Activated CD8-positive, alpha-beta memory T cell treated with anti-CD3 and anti-CD28 coated beads for 48 hours (primary cell): ENCODE measurements around the gene LDLRAD2.
A peak's percentile ranks its signal among the peaks of the same experiment; 100 is the strongest.
"Not testable (repeated sequence)": the region's sequence is repeated elsewhere in the genome, so short reads cannot be mapped to it uniquely, and the experiment has no call there.

Experiments
- DNase-seq, 3 experiments: peaks; one replicate each; pipeline ENCODE4 v3.0.0-alpha.2; 2020; ENCODE audit warnings: low read depth in 2 of 3, low spot score in 2 of 3

The LDLRAD2 gene, protein sequence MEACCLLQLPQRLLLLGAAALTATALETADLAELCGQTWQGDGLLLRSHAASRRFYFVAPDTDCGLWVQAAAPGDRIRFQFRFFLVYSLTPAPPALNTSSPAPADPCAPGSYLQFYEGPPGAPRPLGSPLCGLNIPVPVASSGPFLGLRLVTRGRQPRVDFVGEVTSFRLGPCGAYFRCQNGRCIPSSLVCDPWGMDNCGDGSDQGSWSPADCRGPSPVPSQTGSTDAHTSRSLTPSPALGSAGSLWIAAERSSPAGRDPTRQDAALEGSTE

DNA sequence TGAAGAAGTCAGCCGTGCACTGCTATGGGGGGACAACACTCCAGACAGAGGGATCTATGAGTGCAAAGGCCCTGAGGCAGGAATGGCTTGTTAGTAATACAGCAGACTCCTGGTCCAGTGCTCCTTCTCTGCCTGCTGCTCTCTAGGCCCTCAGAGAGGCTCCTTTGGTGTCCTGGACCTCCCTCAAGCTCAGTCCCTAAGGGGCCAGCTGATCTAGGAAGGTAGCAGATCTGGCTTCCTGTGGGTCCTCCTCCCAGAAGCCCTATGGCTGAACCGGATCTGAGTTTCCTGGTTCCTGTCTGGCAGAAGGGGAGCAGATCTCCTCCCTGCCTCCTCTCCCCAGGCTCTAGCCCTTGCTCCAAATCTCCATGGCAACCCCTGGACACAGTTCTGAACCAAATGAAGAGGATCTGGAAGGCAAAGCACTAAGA is at the start of gene LDLRAD2:
TSS of gene LDLRAD2 (plus strand) at position 391 of the 431 bp plus-strand sequence. CDS start 187 bp downstream, outside the sequence.
- DNase-seq, result no peak

DNA sequence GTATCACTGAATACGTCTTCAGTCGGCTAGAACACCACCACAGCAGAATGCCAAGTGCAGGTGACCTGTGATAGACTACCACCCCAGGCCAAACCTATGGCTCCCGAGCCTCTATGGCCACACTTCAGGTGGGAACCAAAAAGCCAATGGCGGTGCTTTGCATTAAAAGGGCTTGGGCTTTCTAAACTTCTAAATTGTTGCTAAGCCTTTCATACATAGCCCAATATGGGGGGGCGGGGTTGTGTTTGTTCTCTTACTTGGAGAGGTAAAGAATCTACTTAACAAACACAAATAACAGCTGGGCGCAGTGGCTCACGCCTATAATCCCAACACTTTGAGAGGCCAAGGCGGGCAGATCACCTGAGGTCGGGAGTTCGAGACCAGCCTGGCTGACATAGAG is 48.8 kb upstream of the LDLRAD2 start:
- no peak for DNase-seq

DNA sequence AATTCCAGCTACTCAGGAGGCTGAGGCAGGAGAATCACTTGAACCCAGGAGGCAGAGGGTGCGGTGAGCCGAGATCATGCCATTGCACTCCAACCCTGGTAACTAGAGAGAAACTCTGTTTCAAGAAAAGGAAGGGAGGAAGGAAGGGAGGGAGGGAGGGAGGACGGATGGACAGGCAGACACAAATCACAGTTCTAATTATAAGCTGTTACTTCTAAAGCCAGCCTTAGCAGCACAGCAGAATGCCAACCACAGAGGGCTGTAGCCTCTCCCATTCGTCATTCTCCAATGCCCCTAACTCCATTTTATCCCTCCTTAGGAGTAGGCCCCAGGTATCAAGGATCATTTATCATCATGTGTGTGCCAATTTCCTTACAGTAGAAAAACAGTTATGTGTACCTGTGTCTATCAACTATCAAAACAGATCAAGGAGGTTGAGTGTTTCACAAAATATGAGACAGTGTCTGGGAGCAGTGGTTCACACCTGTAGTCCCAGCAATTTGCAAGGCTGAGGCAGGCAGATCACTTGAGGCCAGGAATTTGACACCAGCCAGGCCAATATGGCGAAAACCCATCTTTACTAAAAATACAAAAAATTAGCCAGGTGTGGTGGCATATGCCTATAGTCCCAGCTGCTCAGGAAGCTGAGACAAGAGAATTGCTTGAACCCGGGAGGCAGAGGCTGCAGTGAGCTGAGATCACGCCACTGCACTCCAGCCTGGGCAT is 48.2 kb upstream of the LDLRAD2 start:
- no peak for DNase-seq

DNA sequence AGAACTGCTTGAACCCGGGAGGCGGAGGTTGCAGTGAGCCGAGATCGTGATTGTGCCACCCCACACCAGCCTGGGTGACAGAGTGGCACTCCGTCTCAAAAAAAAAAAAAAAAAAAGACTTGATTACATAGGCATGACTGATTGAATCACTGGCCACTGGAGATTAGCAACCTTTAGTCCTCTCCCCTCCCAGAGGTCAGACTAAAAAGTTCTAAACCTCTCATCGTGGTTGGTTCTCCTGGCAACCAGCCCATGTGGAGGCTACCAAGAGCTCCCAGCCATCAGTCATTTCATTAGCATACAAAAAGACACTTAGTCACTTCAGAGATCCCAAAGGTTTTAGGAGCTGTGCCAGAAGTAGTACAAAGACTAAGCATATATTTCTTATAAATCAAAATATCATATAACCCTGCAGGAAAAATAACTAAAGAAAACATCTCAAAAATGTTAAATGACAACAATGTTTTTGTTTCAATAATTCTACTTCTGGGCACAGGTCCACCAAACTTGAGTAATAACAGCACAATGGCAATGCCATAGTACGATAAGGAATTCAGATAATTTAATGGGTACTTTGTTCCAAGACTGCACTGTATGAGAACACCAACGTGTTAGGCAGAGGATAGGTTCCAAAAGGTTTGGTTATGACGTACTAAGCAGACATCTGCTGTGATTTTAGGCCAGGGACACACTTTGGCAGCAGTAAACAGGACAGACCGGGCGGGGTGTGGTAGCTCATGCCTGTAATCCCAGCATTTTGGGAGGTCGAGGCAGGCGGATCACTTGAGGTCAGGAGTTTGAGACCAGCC is 47.2 kb upstream of the LDLRAD2 start:
- DNase-seq, result no peak

DNA sequence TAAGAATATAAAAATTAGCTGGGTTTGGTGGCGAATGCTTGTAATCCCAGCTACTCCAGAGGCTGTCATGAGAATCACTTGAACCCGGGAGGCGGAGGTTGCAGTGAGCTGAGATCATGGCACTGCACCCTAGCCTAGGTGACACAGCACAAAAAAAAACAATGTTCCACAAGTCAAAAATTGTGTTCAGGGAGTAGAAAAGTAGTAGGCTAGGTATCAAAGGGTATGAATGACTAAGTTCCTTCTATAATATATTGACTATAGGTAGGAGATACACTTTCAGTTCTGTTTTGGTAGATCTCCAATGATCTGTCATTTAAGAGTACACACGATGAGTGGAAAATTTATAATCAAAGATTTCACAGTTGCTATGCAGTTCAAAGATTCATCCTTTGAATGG is 45.9 kb upstream of the LDLRAD2 start:
- DNase-seq, result no peak

DNA sequence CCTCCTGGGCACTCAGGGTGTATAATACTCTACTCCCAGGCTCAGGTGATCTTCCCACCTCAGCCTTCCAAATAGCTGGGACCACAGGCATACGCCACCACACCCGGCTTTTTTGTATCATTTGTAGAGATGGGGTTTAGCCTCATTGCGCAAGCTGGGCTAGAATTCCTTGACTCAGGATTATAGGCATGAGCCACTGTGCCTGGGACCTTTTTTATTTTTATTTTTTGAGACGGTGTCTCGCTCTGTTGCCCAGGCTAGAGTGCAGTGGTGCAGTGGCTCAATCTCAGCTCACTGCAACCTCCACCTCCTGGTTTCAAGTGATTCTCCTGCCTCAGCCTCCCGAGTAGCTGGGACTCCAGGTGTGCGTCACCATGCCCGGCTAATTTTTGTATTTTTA is 45.0 kb upstream of the LDLRAD2 start:
- not testable (repeated sequence) for DNase-seq

DNA sequence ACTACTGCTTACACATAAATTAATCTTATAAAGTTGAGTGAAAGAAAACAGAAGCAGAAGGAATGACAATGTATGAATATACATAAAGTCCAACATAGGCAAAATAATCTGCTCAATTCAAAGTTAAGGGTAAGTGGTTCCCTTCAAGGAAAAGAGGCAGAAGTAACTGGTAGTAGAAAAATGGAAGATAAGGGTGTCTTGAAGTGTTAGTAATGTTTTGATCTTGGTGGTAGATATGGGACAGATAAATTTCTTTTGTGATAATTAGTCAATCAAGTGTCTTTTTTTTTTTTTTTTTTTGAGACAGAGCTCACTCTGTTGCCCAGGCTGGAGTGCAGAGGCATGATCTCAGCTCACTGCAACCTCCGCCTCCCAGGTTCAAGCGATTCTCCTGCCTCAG is 41.9 kb upstream of the LDLRAD2 start:
- DNase-seq, result no peak

DNA sequence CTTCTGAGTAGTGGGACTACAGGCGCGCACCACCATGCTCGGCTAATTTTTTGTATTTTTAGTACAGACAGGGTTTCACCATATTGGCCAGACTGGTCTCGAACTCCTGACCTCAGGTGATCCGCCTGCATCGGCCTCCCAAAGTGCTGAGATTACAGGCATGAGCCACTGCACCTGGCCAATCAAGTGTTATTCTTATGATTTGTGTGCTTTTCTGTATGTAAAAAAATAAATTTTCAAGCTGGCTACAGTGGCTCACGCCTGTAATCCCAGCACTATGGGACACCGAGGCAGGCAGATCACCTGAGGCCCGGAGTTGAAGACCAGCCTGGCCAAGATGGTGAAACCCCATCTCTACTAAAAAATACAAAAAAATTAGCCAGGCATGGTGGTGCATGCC is 41.5 kb upstream of the LDLRAD2 start:
- DNase-seq, result not testable (repeated sequence)

DNA sequence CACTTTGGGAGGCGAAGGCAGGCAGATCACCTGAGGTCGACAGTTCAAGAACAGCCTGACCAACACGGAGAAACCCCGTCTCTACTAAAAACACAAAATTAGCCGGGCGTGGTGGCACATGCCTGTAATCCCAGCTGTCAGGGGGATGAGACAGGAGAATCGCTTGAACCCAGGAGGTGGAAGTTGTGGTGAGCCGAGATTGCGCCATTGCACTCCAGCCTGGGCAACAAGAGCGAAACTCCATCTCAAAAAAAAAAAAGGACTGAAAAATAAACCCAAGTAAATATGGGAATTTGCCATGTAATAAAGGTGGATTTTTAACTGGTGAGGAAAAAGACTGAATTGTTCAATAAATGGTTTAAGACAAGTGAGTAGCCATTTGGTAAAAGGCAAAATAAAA is 40.4 kb upstream of the LDLRAD2 start:
- not testable (repeated sequence) for DNase-seq

DNA sequence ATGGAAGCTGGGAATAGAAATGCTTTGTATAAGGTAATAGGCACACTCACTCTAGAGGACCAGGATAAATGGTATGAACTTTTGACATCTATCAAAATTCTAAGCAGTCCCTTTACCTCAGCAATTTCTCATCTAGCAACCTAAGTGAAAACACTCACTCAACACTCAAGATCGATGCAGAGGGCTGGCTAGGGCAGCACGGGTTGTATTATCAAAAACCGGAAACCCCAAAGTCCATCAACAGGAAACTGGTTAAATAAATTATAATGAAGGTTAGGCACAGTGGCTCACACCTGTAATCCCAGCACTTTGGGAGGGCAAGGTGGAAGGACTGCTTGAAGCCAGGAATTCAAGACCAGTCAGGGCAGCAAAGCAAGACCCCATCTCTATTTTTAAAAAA is 38.5 kb upstream of the LDLRAD2 start:
- no peak for DNase-seq

DNA sequence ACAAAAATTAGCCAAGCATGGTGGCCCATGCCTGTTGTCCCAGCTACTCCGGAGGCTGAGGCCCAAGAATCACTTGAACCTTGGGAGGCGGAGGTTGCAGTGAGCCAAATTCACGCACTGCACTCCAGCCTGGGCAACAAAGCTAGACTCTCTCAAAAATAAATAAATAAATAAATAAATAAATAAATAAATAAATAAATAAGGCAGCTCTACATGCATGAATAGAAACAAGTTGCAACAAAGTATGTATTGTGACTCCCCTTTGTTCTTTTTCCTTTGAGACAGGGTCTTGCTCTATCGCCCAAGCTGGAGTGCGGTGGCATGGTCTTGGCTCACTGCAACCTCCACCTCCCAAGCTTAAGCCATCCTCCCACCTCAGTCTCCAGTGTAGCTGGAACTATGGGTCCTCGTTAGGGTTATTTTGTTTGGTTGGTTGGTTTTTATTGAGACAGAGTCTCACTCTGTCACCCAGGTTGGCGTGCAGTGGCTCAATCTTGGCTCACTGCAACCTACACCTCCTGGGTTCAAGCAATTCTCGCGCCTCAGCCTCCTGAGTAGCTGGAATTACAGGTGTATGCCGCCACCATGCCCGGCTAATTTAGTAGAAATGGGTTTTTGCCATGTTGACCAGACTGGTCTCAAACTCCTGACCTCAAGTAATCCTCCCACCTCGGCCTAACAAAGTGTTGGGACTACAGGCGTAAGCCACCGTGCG is 37.1 kb upstream of the LDLRAD2 start:
- DNase-seq, result no peak

DNA sequence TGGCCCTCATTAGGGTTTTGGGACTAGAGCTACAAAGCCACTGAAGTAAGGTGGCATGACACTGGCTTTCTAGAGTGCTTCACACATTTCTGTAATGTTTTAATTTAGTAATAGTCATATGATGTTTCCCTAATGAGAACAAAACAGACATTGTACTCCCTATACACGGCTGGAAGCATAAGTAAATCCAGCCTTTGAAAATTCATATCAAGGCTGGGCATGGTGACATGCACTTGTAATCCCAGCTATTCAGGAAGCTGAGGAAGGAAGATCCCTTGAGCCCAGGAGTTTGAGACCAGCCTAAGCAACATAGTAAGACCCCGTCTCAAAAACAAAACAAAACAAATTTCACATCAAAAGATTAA is 36.5 kb upstream of the LDLRAD2 start:
- DNase-seq, result no peak

DNA sequence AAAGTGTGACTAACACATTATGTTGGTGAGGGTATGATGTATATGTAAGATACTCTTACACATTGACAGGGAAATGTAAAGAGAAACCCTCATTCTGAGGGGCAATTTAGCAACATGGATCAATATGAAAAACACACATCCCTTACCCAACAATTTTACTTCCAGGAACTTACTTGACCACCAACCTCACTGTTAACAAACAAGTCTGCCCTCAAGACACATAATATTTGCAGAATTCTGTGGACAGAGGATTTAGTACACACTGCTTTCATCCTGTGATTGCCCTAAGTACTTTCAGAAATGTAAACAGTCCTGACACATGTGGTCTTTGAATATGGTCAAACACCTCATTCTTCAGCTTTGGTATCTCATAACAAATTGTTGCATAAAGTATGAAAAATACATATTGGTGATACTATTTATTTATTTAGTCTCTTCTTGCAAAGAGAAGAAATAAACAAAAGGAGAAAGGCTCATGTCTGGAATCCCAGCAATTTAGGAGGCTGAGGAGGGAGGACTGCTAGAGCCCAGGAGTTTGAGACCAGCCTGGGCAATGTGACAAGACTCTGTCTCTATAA is 36.0 kb upstream of the LDLRAD2 start:
- DNase-seq, result no peak

DNA sequence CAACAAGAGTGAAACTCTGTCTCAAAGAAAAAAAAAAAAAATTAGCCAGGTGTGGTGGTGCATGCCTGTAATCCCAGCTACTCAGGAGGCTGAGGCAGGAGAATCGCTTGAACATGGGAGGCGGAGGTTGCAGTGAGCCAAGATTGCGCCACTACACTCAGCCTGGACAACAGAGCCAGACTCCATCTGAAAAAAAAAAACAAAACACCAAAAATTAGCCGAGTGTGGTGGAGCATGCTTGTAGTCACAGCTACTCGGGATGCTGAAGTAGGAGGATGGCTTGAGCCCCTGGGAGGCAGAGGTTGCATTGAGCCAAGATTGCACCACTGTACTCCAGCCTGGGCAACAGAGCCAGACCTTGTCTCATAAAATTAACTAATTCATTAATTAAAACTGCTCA is 35.1 kb upstream of the LDLRAD2 start:
- DNase-seq, result not testable (repeated sequence)

DNA sequence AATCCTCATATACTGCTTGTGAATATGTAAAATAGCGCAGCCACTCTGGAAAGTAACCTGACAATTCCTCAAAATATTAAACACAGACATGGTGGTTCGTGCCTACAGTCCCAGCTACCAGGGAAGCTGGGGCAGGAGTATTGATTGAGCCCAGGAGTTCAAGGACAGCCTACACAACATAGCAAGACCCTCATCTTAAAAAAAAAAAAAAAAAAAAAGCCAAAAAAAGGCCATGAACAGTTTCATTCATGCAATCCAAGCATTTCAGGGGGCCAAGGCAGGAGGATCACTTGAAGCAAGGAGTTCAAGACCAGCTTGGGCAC is 33.7 kb upstream of the LDLRAD2 start:
- no peak for DNase-seq

DNA sequence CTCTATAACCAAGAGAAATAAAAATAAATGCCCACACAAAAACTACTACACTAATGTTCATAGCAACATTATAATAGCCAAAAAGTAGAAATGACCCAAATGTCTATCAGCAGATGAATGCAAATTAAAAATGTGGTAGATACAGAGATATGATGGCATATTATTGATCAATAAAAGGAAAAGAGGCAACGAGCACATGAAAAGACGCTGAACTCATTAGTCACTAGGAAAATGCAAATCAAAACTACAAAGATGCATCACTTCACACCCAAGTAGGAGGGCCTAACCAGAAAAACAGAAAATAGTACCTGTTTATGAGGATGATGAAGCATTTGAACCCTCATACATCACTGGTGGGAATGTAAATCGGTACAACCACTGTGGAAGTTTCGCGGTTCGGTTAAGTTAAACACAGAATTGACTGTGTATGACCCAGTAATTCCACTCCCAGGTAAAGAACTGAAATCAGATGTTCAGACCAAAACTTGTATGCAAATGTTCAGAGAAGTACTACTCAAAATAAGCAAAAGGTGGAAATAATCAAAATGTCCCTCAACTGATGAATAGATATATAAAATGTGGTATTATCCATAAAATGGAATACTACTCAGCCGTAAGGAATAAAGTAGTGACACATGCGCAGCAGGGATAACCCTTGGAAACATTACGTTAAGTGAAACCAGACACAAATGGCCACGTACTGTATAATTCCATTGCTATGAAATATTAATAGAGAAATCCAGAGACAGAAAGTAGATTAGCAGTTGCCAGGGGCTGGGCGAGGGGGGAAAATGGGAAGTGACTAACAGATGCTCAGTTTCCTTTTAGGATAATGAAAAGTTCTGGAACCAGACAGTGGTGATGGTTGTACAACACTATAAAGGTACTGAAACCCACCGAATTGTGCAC is 32.2 kb upstream of the LDLRAD2 start:
- DNase-seq, result no peak

DNA sequence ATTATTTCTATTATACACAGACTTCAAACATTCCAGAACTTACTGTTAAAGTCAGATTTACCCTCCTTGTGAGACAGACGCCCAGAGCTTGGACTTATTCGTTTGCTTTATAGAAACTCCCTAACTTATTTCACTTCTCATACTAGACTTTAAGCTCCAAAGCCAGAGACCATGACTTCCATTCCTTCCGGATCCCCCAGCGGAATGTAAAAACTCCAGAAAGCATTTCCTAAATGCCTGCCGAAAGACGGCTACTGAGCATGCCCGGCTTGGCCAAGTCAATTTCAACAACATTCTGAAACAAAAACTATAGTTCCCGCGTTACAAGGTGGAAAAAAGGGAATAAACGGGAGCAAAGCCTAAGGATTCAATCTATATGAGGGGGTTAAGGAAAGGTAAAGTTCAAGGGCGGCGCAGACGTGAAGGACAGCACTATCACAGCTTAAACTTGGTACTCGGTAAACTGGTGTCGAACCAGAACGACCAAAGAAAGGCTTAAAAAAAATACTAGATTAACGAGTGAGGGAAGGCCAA is 30.2 kb upstream of the LDLRAD2 start:
- no peak for DNase-seq

DNA sequence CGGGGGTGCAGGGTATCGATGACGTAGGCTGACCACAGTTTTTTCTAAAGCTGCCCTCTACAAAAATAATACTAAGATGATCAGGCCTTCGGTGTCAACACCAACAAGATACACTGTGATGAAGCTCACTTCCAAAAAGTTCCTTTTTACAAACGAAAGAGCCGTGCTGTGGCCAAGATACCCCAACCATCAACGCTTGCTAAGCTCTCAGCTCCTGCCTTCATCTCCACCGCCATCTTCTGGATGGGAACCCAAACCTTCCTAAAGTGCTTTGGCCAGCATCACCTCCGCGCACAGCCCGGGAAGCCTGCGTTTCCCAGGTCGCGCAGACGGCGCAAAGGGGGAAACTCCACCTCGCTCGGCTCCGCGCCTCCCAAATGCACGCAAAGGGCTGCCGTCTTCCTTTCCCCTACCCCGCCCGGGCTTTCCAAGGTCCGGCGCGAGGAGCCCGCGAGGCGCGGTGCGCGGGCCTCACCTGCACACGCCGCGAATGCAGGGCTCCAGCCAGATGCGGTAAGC is 29.7 kb upstream of the LDLRAD2 start:
- peak in 2 of 3 experiments; percentile 23 to 24 for DNase-seq

DNA sequence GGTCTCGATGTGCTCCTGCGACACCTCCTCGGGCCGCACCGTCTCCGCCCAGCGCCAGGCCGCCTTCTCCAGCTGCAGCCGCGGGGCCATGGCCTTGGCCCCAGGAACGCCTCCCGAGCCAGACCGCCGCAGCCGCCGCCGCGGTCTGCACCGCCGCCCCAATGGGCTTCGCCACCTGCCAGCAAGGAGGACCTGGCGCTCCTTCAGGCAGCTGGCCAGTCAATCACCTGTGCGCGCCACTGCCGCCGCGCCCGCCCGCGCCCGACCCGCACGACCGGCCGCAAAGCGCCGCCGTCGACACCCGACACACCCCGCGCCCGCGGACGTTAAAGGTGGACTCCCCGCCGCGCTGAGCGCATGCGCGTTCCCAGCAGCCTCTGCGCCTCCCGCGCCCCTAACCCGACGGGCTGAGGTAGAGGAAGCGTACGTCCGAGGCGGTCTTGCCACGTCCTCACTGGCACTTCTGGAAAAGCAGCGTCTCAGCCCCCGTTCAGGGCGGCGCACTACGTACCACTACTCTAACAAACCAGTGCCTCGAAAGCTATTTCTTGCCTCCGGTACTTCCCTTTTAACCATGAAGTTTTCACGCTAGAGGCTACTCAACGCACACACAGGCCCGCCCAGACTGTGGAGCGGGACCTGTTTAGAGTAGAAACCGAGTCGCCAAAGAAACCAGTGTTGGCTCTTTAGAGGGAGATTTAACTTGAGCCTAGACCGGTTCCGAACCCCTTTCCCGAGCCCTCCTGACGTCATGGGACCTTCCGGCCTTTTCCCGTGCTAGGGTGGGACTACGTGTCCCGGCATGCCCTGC is 29.0 kb upstream of the LDLRAD2 start, which contains the start of gene USP48:
TSS of gene USP48 (minus strand) at position 282 of the 811 bp plus-strand sequence. CDS start at position 90, 192 bp downstream.
- peak; percentile 89 to 97 (median 94) for DNase-seq
